GM20000 (cell line): ENCODE measurements around the gene AFDN.

Experiments used
- DNase-seq: peaks from one replicate; pipeline ENCODE4 v3.0.0; 2012; ENCODE audit warnings: low spot score
- CTCF ChIP-seq: IDR thresholded peaks from 2 replicates; pipeline ENCODE4 v1.5.1; 2012; ENCODE audit warnings: mild to moderate bottlenecking, control low read depth; ENCODE audit errors: extremely low read depth, missing control alignments

Gene AFDN

GRCh38 chr6:167918548-167919278, 92.0 kb downstream of the AFDN start:
- no peak for DNase-seq
- TF ChIP-seq CTCF: no peak

- no peak for DNase-seq
These were observed 92.6 kb downstream of the AFDN start for GRCh38 chr6:167919349-167919748.

GRCh38 chr6:167920165-167920564, 93.5 kb downstream of the AFDN start:
- DNase-seq: no peak
- TF ChIP-seq CTCF: no peak

More at GRCh38 chr6:167919349-167919748, 92.6 kb downstream of the AFDN start:
- no peak for TF ChIP-seq CTCF

- TF ChIP-seq CTCF: no peak
- no peak for DNase-seq
These were observed 95.1 kb downstream of the AFDN start for GRCh38 chr6:167921831-167922230.

GRCh38 chr6:167925026-167925425, 98.3 kb downstream of the AFDN start:
- TF ChIP-seq CTCF: no peak
- no peak for DNase-seq

- DNase-seq: no peak
- no peak for TF ChIP-seq CTCF
These were observed 100.5 kb downstream of the AFDN start for GRCh38 chr6:167927246-167927645.

- no peak for DNase-seq
- no peak for TF ChIP-seq CTCF
These were observed 101.4 kb downstream of the AFDN start for GRCh38 chr6:167928111-167928510.
